Mesenchymal stem cell (in vitro differentiated cells and primary cell): ENCODE measurements around the gene ALG5.

ENCODE experiments used
- DNase-seq: peaks from one replicate; pipeline ENCODE4 v3.0.0-alpha.2; 2013
- H2AFZ ChIP-seq: one replicate; pipeline ENCODE4 v1.6.1; 2013; ENCODE audit warnings: low read depth, mild to moderate bottlenecking, control low read depth, inconsistent platforms, low read length, moderate library complexity
- H2AK5ac ChIP-seq: 2 replicates; pipeline ENCODE4 v1.6.1; 2013; ENCODE audit warnings: low read length, moderate library complexity, mild to moderate bottlenecking, inconsistent platforms; ENCODE audit not compliant: severe bottlenecking
- H2BK120ac ChIP-seq: one replicate; pipeline ENCODE4 v1.6.1; 2013; ENCODE audit warnings: low read depth, mild to moderate bottlenecking, inconsistent platforms, low read length, moderate library complexity
- H2BK12ac ChIP-seq, 2 experiments: one replicate each; pipeline ENCODE4 v1.6.1; 2013; ENCODE audit warnings: inconsistent platforms in 2 of 2, low read length in 2 of 2, mild to moderate bottlenecking in 2 of 2, moderate library complexity in 2 of 2, control low read depth in 1 of 2
- H2BK15ac ChIP-seq: one replicate; pipeline ENCODE4 v1.6.1; 2013; ENCODE audit warnings: mild to moderate bottlenecking, low read depth, inconsistent platforms; ENCODE audit not compliant: poor library complexity, severe bottlenecking
- H2BK5ac ChIP-seq: 2 replicates; pipeline ENCODE4 v1.6.1; 2013; ENCODE audit warnings: low read depth, mild to moderate bottlenecking, low read length, control low read depth, inconsistent platforms; ENCODE audit not compliant: poor library complexity, severe bottlenecking
- H3K14ac ChIP-seq, 2 experiments: one replicate each; pipeline ENCODE4 v1.6.1; 2013; ENCODE audit warnings: inconsistent platforms in 2 of 2, low read length in 2 of 2, control low read depth in 1 of 2, mild to moderate bottlenecking in 1 of 2, moderate library complexity in 1 of 2
- H3K18ac ChIP-seq, 2 experiments: one replicate each; pipeline ENCODE4 v1.6.1; 2013; ENCODE audit warnings: inconsistent platforms in 2 of 2, low read length in 2 of 2, control low read depth in 1 of 2, low read depth in 1 of 2, mild to moderate bottlenecking in 1 of 2
- H3K23ac ChIP-seq, 2 experiments: one replicate each; pipeline ENCODE4 v1.6.1; 2013; ENCODE audit warnings: inconsistent platforms in 2 of 2, low read length in 2 of 2, mild to moderate bottlenecking in 2 of 2, moderate library complexity in 2 of 2, control low read depth in 1 of 2
- H3K27ac ChIP-seq: 2 replicates; pipeline ENCODE4 v1.5.1; 2013; ENCODE audit warnings: mild to moderate bottlenecking, moderate library complexity, low read length, control low read depth, inconsistent platforms; ENCODE audit not compliant: poor library complexity, severe bottlenecking
- H3K27me3 ChIP-seq, 2 experiments: 2 replicates each; pipeline versions ENCODE4 v1.6.1 to v1.7.0; 2013; ENCODE audit warnings: low read length in 2 of 2, mild to moderate bottlenecking in 2 of 2, moderate library complexity in 2 of 2, control low read depth in 1 of 2, inconsistent platforms in 1 of 2; ENCODE audit not compliant: control insufficient read depth in 1 of 2, insufficient read depth in 1 of 2
- H3K36me3 ChIP-seq, 2 experiments: 2 replicates each; pipeline versions ENCODE4 v1.6.1 to v1.7.0; 2013; ENCODE audit warnings: low read length in 2 of 2, control low read depth in 1 of 2, inconsistent platforms in 1 of 2, low read depth in 1 of 2, mild to moderate bottlenecking in 1 of 2; ENCODE audit not compliant: insufficient read depth in 2 of 2, control insufficient read depth in 1 of 2
- H3K4ac ChIP-seq, 2 experiments: one replicate each; pipeline ENCODE4 v1.6.1; 2013; ENCODE audit warnings: inconsistent platforms in 2 of 2, low read length in 2 of 2, mild to moderate bottlenecking in 2 of 2, moderate library complexity in 2 of 2, control low read depth in 1 of 2, low read depth in 1 of 2
- H3K4me1 ChIP-seq: 2 replicates; pipeline ENCODE4 v1.6.1; 2013; ENCODE audit warnings: low read depth, low read length, control low read depth; ENCODE audit not compliant: control insufficient read depth, insufficient read depth
- H3K4me2 ChIP-seq: 2 replicates; pipeline ENCODE4 v1.6.1; 2013; ENCODE audit warnings: low read length, mild to moderate bottlenecking, inconsistent platforms; ENCODE audit not compliant: poor library complexity, severe bottlenecking
- H3K4me3 ChIP-seq, 2 experiments: 2 replicates each; pipeline versions ENCODE4 v1.5.1 to v1.7.0; 2013; ENCODE audit warnings: low read length in 2 of 2, mild to moderate bottlenecking in 2 of 2, control low read depth in 1 of 2, low read depth in 1 of 2; ENCODE audit not compliant: insufficient read depth in 1 of 2
- H3K79me1 ChIP-seq: replicated peaks from 2 replicates; pipeline ENCODE4 v1.6.1; 2013; ENCODE audit warnings: mild to moderate bottlenecking, control low read depth, low read length, inconsistent platforms; ENCODE audit not compliant: poor library complexity, severe bottlenecking
- H3K9ac ChIP-seq: 2 replicates; pipeline ENCODE4 v1.7.0; 2013; ENCODE audit warnings: mild to moderate bottlenecking, low read length, moderate library complexity
- H3K9me3 ChIP-seq: 2 replicates; pipeline ENCODE4 v1.7.0; 2013; ENCODE audit warnings: mild to moderate bottlenecking, low read length; ENCODE audit not compliant: control insufficient read depth
- H4K8ac ChIP-seq: one replicate; pipeline ENCODE4 v1.6.1; 2013; ENCODE audit warnings: inconsistent platforms, mild to moderate bottlenecking, low read length, moderate library complexity
- H4K91ac ChIP-seq: one replicate; pipeline ENCODE4 v1.6.1; 2013; ENCODE audit warnings: mild to moderate bottlenecking, low read length, inconsistent platforms
- WGBS: methylation state at CpG from one replicate; pipeline ENCODE4 v1.1.7; 2013; ENCODE audit warnings: mixed read lengths; 5-methylcytosine and 5-hydroxymethylcytosine counted together

The ALG5 gene

GRCh38 chr13:36920616-36921185 is 78.4 kb downstream of the ALG5 start:
- Histone ChIP-seq H3K79me1 (no peaks in the 10 kb centered on the region), H4K91ac (no peak overlapping the region), H3K4me2 (peak overlapping the region; percentile 88), H2BK12ac (peak overlapping the region in 1 of 2 experiments; percentile 29), H2BK120ac (peak overlapping the region; percentile 93), H3K14ac (no peak overlapping the region), H3K4ac (peak overlapping the region in 1 of 2 experiments; percentile 10), H3K36me3 (no peaks in the 10 kb centered on the region), H3K27ac (no peak overlapping the region), H3K18ac (no peak overlapping the region), H3K4me3 (peak overlapping the region; percentile 57 to 67), H4K8ac (no peak overlapping the region), H2AFZ (peak overlapping the region; percentile 58), H3K9me3 (no peaks in the 10 kb centered on the region), H3K23ac (peak overlapping the region in 1 of 2 experiments; percentile 56), H2AK5ac (no peak overlapping the region), H2BK5ac (no peak overlapping the region), H3K27me3 (peaks cover 0 to 4% of the 10 kb centered on the region in 2 experiments), H2BK15ac (peak overlapping the region; percentile 67), H3K4me1 (peaks cover 7% of the 10 kb centered on the region), H3K9ac (peak overlapping the region; percentile 63)
- no peak for DNase-seq
- 84% methylated on average over 7 of the region's 9 CpGs for WGBS

DNA sequence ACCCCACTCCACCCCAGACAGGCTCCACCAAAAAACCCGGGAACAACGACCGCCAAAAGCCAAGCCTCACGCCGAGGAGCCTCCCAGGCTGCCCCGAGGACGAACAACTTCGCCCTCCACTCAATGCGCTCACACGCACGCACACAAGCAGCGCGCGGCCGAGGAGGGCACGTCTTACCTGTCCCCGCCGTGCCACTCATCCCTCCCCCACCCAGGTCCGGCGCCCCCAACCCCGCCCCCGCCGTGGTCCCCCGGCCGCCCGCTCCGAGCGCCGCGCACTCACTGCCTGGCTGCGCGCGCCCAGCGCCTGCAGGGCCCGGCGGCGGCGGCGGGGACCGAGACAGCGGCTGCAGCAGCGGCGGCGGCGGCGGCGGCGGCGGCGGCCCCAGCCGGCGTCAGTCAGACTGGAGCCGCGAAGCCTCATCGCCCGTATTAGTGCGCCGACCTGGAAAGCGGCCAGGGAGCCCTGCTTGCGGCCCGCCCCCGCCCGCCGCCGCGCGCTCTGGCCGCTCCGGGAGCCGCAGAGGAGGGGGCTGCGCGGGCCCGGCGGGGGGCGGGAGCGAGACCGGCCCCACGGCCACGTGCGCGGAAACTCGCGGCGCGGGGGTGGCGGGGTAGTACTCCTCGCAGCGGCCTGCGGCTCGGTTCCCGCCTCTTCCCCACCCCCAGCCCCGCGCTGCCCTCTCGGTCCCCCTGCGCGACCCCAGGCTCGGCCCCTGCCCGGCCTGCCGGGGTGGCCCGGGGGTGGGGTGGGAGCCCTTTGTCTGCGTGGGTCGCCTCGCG is 79.1 kb downstream of the ALG5 start, which contains the start of gene SMAD9:
TSS of gene SMAD9 (minus strand) at position 406 of the 783 bp plus-strand sequence. CDS start 40,549 bp downstream, outside the sequence.
- Histone ChIP-seq H3K4me2 (peak within 1 kb of the TSS; percentile 98), H3K4ac (peak within 1 kb of the TSS; percentile 10 to 16), H3K79me1 (no peaks in the 10 kb centered on the region), H3K14ac (peak within 1 kb of the TSS in 1 of 2 experiments; percentile 79), H3K27me3 (peaks cover 0 to 4% of the 10 kb centered on the region in 2 experiments), H2AK5ac (no peak within 1 kb of the TSS), H3K36me3 (no peaks in the 10 kb centered on the region), H3K18ac (peak within 1 kb of the TSS; percentile 75 to 76), H3K4me3 (peak within 1 kb of the TSS; percentile 67 to 84), H2BK12ac (peak within 1 kb of the TSS in 1 of 2 experiments; percentile 97), H2BK5ac (no peak within 1 kb of the TSS), H3K23ac (peak within 1 kb of the TSS in 1 of 2 experiments; percentile 56), H3K27ac (no peak within 1 kb of the TSS), H3K4me1 (peaks cover 7% of the 10 kb centered on the region), H2AFZ (peak within 1 kb of the TSS; percentile 58), H3K9ac (peak within 1 kb of the TSS; percentile 66), H2BK15ac (peak within 1 kb of the TSS; percentile 80), H4K8ac (peak within 1 kb of the TSS; percentile 27), H3K9me3 (no peaks in the 10 kb centered on the region), H2BK120ac (peak within 1 kb of the TSS; percentile 93), H4K91ac (peak within 1 kb of the TSS; percentile 87)
- WGBS, result 3% methylated on average over 37 of the region's 104 CpGs
- peak; percentile 72 for DNase-seq

DNA sequence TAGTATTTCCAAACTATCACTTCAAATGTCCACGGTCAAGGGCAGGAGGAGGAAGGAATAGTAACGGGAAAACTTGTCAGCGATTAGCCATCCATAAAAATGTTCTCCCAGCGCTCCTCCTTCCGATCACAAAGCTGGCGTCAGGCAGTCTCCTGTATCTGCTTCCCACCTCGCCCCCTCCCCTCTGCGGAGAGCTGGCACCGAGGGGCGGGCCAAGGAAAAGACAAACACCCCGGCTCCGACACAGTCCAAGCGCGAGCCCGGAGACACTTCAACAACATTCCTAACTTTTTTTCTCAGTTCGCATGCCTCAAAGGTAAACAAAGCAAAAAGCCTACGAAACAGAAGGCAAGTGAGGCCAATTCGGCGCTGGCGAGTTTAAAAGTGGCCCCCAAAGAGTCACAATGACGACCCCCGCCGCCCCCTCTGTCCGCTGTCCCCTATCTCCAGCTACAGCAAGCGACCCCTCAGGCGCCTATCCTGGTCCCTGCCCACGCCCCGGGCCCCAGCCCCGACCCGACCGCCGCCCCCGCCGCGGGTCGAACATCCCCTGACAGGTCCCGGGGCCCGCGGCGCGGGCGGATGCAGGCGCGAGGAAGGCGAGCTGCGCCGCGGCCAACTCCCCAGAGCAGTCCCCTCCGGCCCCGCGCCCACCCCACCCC is 79.8 kb downstream of the ALG5 start:
- Histone ChIP-seq H2AFZ (no peak overlapping the region), H3K14ac (peak overlapping the region in 1 of 2 experiments; percentile 79), H3K27ac (no peak overlapping the region), H3K9ac (peak overlapping the region; percentile 66), H3K23ac (no peak overlapping the region), H4K8ac (no peak overlapping the region), H2BK12ac (no peak overlapping the region), H2BK5ac (no peak overlapping the region), H3K4me2 (peak overlapping the region; percentile 98), H2BK15ac (peak overlapping the region; percentile 80), H3K4me1 (peaks cover 7% of the 10 kb centered on the region), H3K4me3 (peak overlapping the region; percentile 67 to 84), H3K79me1 (no peaks in the 10 kb centered on the region), H3K4ac (peak overlapping the region; percentile 7 to 16), H2BK120ac (peak overlapping the region; percentile 43), H3K18ac (peak overlapping the region; percentile 59 to 75), H2AK5ac (no peak overlapping the region), H3K36me3 (no peaks in the 10 kb centered on the region), H3K9me3 (no peaks in the 10 kb centered on the region), H3K27me3 (peaks cover 0 to 4% of the 10 kb centered on the region in 2 experiments), H4K91ac (no peak overlapping the region)
- WGBS, result under 1% methylated on average over 26 of the region's 51 CpGs
- peak; percentile 65 for DNase-seq
